Lower leg skin (tissue), 3 donors: Measurements from ENCODE around the gene RXRA.

ENCODE experiments used
- POLR2A ChIP-seq, 2 donors: fragments of 450-650 bp; IDR thresholded peaks; one replicate each; pipeline ENCODE4 v1.6.1; 2016 to 2017; ENCODE audit warnings: antibody characterized with exemption in 2 of 2, mild to moderate bottlenecking in 1 of 2, moderate library complexity in 1 of 2
- TF ChIP-seq, protein P1 (sequence below), 3 donors: fragments of 450-650 bp; IDR thresholded peaks; one replicate each; pipeline ENCODE4 v1.5.1; 2016; ENCODE audit warnings: antibody characterized with exemption in 3 of 3, mild to moderate bottlenecking in 3 of 3, moderate library complexity in 2 of 3

DNA sequence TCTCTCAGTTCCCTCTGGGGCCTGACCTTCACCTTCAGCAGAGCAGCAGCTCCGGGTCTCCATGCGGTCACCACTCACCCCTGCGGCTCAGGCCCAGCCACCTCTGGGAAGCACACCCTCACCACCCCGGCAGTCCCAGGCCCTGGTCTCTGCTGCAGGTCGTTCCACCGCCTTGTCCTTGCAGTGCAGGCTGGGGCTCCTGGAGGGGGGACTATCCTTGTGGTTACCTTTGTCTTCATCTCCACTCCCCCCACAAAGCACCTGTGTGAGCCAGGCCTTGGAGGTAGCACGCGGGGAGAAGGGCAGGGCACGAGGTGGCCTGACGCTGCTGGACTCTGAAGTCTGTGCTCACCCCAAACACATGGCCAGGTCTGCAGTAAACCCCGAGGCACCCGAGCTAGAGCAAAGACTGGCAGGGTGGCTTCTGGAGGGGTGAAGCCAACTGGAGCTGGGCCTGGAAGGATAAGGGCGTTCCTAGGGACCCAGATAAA is 33.2 kb upstream of the RXRA start:
- TF ChIP-seq, protein P1, sequence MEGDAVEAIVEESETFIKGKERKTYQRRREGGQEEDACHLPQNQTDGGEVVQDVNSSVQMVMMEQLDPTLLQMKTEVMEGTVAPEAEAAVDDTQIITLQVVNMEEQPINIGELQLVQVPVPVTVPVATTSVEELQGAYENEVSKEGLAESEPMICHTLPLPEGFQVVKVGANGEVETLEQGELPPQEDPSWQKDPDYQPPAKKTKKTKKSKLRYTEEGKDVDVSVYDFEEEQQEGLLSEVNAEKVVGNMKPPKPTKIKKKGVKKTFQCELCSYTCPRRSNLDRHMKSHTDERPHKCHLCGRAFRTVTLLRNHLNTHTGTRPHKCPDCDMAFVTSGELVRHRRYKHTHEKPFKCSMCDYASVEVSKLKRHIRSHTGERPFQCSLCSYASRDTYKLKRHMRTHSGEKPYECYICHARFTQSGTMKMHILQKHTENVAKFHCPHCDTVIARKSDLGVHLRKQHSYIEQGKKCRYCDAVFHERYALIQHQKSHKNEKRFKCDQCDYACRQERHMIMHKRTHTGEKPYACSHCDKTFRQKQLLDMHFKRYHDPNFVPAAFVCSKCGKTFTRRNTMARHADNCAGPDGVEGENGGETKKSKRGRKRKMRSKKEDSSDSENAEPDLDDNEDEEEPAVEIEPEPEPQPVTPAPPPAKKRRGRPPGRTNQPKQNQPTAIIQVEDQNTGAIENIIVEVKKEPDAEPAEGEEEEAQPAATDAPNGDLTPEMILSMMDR (IDR thresholded peaks at IDR 0.05), result no peak
- TF ChIP-seq POLR2A (IDR thresholded peaks at IDR 0.05), result no peak
